Right lung (tissue), 5 donors: ENCODE data around the gene CPVL. TPM values are rescaled to one million over a fixed set of nuclear protein-coding genes. Genes with fewer than 3 reads are reported as not detected.

Experiments used
- DNase-seq, 2 donors: peaks; one replicate each; pipeline ENCODE4 v3.0.0-alpha.2; 2013
- polyA plus RNA-seq, 5 donors: library from polyadenylated mRNA; unstranded; fragments of 120-200 nt; gene quantifications; one replicate each; pipeline versions ENCODE4 v1.2.1 to v1.2.3, GENCODE V29; 2013; ENCODE audit warnings: inconsistent platforms in 1 of 5, low replicate concordance in 1 of 5; ENCODE audit not compliant: insufficient read length in 5 of 5, insufficient read depth in 1 of 5

CPVL gene
- polyA plus RNA-seq, 5 donors, result 8.2 to 13.3 (median 11.6) TPM

DNA sequence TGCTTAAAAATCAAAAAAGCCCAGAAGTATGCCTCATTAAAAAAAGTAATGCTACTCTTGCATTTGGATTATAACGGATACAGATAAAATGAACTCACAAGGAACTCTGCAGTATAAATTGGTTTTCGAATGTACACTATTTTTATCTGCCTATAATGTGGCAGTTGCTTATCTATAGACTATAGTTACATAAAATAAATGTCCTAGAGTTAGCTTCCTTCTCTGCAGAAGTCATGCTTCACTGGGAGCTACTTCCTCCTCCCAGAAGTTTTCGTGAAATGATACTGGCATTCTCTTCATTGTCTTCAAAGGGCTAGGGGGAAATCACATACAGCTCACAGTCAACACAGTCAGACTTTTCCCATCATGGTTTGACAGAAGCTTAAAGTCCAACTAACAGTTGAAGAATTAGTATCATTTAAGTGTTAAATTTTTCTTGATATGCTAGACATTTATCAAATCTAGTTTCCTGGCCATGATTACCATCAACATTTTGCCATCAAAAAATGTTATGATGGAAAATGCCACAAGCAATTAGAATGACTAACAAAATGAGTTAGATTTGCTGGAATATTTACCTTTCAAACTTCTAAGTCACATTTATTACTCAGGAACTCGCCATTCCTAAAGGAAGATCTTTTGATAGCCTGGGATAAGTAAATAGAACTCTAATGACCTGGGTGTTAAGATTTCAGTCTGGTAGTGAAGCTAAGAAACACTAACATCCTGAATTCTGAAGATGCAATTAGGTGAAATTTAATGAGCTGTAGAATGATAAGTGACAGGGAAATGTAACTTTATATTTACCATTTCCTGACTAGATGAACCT lies 100.9 kb downstream of the CPVL start:
- DNase-seq, result no peak

DNA sequence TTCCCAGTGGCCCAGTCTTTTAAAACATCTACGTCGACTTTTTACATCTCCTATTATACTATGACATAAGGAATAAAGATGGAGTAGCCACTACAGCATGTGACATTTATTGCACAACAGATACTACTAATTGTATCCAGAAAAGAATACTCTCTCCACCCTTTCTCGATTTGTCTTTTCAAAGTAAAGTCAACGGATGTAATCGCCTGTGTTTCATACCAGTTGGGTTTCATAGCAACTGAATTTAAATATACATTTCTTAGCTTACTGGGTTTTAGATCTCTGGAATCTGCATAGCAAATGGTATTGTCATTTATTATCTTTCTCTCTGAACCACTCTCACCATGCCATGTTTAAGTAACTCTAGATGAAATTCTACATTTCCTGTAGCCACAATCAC lies 101.8 kb downstream of the CPVL start:
- DNase-seq, result no peak

DNA sequence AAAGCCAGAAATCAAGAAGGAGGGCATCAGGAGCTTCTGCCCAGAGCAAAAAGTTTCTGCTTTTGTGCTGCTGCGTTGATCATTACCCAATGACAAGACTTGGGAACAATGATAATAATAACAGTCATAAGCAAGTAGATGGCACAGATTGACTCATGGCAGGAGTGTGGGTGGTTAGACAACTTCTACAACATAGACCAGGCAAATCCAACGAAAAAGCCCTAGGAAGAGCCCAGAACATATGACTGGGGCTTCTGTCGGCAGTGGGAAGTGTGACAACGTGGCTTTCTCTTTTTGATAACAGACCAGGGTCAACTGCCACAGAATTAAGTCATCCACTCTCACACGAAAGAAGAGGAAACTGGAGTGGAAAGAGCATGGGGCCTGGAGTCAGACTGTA lies 102.8 kb downstream of the CPVL start:
- no peak for DNase-seq

DNA sequence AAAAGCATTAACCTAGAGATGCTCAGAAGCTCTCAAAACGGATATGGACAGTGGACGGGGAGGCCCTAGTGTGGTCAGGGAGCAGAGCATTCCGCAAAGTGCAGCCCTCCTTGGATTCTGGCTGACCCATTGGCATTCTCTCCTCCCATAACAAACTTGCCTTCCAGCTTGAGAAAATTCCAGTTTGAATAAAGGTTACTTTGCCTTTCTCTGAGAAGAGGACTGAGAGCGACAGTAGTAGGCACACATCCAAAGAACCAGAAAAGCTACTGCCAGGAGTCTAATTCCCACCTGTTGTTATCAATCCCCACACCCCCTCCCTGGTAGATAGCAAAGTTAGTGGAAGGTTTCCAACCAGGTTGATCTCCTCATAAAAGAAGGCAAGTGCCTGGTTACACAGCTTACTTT lies 103.5 kb downstream of the CPVL start:
- no peak for DNase-seq

DNA sequence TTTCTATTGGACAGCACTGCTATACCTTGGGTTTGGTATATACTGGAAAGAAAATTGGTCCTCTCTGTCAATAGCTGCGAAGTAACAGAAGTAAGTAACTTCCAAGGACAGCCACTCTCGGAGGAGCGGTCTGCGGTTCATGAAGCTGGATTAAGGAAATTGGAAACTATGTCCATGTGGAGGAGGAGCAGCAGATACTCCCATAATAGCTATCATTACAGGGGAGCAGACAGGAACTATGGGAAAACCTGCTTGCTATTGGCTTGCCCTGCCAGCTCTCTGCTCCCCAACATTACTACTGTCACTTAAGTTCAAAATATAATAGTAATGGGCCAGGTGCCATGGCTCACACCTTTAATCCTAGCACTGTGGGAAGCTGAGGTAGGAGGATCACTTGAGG lies 104.3 kb downstream of the CPVL start:
- DNase-seq, result no peak

DNA sequence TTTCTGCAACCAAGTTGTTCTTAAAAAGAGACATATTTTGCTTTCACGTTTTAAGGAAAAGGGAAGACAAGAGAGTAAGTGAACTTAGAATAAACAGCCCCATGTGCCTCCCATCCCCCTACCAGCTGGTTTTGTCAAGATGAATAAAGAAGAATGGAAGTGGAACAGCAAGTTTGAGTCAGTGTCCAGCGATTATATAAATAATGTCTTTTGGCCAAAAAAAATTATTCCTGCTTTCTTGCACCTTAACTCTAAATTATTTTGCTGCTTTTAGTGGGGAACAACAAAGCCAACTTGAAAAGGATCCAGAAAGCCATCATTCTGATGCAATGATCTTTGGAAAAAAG lies 105.8 kb downstream of the CPVL start:
- DNase-seq, result no peak

DNA sequence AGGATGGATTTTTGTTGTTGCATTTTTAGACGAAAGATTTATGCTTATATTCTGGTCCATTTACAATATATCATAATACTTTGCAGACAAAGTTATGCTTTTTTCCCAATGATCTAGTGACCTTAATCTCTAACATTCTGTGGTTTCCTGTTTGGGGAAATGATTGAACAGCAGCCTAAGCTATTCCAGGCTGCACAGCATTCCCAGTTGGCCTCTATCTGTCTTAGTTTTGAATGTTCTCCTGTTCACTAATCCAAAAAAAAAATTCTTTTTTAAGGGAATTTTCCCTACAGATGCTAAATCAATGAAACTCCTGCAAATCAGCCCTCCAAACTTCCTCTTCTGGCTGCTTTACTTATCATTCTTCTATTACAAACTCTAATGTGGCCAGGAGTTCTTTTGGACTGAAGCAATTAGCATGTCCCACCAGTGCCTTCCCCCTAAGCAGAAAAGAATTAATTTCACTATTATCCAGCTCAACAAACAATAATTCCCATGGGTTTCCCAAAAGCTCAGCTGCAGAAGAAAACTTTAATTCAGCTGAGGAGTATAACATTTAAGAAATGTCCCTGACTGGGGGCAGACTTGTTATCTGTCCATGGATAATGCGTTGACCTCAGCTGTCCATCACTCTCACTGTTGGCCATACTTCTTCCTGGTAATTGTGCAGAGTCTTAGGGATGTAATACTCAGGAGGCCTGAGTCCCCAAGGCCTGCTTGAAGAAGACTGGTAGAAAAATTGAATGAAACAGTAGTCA lies 106.3 kb downstream of the CPVL start:
- DNase-seq, result no peak

DNA sequence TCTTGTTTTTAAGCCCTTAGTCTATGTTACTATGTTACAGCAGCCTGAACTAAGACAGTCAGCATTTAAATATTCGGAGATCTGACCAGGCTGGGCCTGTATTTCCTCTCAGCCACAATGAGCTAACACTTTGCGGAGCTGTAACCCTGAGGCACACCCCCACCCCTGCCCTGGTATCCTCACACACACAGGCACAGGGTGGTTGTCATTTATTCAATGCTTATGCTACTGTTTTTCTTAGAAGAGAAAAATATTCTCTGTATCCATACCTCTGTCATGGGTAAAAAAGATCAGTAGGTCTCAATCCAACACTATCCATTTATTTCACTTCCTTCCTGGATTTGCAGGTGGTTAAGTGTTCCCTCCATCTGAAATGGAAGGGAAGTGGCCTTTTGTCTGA lies 107.9 kb downstream of the CPVL start:
- no peak for DNase-seq

DNA sequence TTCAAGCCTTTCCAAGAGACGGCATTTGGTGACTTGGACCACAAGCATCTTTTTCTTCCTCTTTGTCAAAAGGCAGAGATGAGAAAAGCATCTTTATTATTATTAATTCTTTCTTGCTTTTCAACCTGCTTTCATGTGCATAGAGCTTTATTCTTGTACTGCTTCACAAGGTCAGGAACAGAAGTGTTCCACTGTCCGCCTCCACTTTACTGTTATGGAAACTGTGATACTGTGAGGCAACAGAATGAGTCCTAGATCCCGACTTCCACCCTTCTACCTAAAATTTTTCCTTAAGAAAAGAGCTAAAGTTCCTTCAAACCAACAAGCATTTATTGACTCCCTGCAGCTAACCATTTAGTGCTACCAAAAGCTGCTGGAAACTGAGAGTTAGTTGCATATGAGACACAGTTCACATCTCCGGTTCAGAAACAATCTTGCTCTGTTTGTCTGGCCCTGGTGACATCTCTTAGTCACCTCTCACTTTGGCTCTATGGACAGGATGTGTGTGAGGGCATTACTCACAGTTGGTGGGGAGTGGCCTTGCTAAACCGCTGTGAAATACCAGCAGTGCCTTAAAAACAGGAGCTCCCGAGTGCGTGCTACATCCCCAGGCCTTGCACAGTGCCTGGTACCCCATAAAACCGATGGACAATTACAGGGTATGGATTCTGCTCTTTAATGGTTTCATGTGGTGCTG lies 111.1 kb downstream of the CPVL start:
- DNase-seq, result no peak

DNA sequence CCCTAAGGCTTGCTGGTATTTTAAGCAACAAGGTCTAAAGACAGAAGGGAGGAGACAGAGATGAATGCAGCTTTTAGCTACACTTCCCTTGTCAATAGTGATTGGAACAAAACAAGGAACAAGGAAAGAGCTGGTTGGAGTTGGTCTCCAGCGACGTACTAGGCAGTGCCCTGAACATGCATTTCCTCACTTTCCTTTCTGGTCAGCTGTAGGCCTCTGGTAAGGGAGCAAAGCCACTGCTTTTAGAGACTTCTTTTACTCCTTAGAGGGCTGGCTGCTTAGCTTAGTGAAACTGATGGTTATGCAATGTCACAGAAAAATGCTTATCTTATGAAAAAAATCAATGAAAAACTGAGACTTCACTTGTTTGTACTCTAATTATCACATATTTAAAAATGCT lies 112.8 kb downstream of the CPVL start:
- no peak for DNase-seq

DNA sequence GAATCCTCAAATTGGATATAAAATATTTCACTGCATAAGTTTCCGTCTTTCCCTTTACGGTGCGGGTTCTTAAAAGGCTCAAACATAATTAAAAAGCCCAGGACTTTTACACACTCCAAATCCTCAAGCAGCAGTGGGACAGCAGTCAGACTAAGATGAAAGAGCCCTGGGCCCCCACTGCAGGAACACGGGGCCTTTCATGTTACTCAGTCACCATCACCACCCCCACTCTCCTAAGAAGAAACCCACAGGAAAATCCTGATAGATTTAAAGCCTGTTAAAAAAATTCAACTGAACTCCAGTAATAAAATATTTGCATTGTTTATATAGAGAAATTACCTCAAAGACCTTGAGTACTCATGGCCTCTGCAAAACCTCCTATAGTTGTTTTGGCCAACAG lies 114.2 kb downstream of the CPVL start:
- no peak for DNase-seq

DNA sequence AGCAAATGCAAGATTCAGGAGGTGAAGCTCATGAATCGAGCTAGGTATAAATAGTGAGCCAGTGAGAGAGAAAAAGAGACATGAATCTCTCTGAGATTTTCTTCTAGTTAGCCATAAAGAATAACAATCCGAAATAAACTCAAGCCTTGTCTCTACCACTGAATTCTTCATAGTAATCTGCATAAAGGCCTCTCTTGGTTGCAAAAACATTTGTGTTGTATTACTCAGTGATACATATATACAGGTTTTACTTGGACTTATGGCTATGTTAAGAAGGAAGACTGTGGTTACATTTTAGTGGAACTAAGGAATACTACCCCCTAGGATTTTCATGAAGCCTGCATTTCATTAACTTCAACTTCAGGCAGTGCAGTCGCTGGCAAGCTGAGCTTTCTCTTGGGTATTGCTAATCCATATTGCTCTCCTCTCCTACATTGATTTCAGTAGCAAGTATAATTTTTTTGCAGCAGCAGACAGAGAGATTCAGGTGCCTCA lies 115.5 kb downstream of the CPVL start:
- DNase-seq, result no peak

DNA sequence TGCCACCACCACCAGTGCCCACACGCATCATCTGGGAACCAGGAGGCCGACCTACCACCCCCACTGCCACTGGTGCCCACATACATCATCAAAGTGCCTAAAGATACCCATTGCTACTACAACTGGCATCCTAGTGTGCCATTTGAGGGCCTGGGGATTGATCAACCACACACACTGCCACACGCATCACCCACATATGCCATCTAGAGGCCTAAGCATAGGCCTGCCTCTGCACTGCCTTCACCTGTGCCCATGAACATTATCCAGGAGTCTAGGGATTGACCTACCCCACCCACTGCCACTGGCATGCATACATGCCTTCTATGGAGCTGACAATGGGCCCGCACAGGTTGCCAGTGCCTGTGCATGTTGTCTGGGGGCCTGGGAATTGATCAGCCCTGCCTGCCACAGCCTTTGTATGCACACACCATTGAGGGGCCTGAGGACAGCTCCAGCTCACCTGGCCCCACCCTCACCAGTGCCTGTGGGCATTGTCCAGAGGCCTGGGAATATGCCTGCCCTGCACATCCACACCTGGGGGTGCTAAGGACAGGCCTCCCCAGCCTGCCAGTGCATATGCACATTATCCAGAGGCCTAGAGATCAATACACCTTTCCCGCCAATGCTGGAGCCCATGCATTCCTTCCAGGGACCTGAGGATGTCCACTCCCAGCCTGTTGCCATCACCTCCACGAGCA lies 123.9 kb downstream of the CPVL start:
- DNase-seq, result no peak

DNA sequence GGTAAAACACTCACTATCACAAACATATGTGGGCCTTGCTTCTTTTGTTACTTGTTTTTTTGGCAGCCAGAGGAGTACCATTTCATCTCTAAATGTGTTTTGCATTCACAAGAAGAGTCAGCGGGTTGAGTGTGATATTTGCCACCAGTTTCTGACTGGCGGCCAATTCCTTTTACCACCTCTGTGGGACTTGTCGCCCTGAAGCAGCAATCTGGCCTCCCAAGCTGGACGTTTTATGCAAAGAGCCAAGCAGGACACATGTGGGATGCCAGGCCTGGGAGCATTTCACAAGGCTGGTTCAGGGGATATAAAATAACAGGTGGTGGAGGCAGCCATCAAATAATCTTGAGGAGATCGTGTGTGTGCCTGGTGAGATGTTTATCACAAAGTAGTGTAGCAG lies 126.4 kb downstream of the CPVL start:
- DNase-seq, result no peak

DNA sequence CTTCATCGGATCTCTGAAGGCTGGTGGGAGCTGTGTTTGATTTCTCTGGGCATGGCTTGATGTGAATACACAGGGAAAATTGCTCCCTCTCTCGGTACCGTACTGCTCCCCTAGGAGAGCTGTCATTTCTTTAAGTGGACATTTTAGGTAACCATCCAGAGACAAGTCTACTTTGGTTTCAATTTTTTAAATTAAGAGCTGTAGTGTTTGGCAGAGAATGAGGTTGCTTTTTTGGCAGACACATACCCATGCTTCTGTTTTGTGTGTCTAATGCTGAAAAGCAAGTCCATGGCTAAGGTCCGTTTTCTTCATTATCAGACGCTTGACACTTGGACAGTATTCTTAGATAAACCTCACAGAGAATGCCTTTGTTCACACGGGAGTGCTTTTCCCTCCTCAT lies 127.0 kb downstream of the CPVL start:
- DNase-seq, result no peak

DNA sequence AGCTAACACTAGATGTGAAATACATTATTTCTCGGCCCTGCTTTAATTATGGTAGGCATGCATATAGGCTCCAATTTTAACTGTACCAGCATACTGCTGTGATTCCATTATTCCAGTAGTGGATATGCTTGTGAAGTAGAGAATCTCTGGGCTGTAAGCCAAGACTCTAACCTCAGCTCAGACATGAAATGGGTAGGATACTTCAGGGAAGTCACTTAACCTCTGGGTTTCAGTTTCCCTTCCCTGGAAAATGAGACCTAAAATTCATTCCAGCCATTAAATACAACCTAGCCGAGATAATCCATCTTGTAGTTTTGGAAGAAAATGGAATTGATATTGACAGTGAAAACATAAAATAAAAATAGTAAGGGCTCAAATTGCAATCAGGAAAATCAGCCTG lies 128.6 kb downstream of the CPVL start:
- DNase-seq, result no peak

DNA sequence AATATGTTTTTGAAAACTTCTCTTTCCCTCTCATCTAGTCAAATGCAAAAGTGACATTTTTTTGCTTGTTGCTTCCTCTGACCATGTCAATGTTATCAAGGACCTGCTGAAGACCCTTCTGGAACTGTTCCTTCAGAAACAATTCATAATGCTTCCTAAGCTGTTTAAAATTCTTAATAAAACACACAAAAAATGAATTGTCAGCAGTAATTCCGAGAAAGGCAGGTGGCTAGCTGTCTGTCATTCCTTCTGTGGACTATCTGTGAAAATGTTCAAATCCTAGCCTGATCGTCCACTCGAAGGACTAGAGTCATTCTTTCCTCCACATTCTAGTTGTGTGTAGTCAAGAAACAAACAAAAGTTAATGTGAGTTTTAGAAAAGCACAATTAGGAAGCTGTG lies 131.6 kb downstream of the CPVL start:
- no peak for DNase-seq

DNA sequence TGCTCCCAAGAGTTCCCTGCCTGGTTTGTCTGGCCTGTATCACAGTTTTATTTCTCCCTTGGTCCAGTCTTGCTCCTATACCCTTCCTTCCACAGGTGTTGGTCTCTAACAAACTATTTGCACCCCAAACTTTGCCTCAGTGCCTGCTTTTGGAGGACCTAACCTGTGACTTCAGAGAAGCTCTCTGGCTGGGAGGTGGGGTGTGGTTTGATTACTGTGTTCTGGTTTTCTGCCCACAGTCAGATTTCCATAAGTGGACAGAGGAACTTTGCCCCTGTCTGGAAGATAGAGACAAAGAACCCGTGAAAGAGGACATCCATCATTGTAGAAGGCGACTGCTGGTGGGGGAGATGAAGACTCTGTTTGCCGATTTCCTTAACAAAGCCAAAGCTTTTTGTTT lies 132.4 kb downstream of the CPVL start:
- no peak for DNase-seq

DNA sequence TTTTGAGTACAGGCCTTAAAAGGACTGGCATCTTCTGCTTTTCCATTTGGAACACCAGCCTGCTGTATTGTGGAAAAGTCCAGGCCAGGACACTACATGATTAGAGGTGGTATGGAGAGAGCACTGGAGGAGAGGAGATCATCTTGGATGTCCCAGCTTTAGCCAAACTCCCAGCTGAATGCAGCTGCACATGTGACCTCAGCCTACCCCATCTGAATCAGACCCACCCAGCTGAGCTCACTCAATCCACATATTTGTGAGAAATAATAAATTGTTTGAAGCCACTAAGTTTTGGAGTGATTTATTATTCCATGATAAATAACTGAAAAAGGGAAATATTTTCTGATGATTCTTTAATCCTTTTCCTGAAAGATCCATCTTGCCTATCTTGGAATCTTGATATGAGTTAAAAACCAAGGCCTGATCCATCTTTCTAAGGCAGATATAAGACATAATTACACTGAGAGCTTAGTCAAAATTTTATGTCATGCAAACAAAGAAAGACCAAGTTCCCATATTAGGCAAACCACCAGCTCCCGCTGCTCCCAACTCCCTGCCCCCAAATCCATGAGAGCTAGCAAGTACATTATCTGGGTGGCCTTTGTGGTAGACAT lies 133.1 kb downstream of the CPVL start:
- DNase-seq, result no peak

DNA sequence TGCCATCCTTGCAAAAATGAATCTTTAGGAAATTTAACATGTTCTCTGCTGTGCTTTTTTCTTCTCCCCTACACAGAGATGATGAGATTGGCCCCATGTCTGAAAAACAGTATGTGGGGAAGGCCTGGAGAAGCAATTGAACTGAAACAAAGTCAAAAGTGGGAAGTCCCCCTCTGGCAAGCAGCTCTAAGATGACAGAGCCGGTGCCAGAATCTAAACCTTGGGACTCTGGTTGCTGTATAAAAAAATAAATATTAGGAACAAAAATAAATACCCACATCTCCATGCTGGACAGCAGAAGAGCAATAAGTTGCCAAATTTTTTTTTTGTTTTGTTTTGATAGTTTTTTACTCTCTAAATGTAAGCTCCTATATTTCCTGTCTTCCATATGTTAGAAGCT lies 136.4 kb downstream of the CPVL start:
- DNase-seq, result no peak

DNA sequence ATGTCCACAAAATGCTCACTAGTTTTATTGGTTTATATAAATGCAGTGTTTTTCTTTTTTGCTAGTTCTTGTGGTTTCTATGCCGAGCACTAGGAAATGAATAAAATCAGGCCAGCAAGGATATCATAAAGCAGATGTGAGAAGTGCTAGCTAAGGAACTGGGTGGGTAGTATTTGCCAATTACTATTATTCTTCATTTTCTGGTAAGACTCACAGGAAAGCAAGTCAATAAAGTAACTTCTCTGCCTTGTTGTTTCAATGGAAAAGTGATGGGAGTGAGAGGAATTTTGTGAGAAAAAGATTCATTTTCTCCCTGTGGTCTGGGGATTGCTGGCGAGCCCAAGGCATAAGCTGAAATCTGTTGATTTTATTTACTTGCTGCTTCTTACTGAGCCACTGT lies 137.7 kb downstream of the CPVL start:
- DNase-seq, result no peak

DNA sequence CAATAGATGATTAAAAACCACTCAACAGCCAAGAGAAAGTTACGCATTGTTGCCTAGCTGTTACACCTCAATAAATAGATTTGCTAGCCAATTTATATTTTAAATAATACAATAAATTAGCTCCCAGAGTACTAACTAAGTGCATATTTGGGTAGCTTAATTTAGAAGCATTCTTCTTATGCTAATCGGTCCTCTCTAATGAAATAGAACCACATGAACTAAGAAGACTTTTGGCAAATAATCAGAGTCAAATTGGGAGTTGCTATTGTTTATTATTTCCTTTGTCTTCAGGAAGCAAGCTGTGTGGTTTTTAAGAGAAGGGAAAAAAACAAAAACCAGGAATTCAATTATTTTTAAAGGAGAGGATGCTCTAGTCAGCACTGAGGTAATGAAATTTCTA lies 139.2 kb downstream of the CPVL start:
- no peak for DNase-seq
